Measurements from ENCODE around the gene ICOS.
A peak's percentile ranks its signal among the peaks of the same experiment; 100 is the strongest.

ICOS gene

DNA sequence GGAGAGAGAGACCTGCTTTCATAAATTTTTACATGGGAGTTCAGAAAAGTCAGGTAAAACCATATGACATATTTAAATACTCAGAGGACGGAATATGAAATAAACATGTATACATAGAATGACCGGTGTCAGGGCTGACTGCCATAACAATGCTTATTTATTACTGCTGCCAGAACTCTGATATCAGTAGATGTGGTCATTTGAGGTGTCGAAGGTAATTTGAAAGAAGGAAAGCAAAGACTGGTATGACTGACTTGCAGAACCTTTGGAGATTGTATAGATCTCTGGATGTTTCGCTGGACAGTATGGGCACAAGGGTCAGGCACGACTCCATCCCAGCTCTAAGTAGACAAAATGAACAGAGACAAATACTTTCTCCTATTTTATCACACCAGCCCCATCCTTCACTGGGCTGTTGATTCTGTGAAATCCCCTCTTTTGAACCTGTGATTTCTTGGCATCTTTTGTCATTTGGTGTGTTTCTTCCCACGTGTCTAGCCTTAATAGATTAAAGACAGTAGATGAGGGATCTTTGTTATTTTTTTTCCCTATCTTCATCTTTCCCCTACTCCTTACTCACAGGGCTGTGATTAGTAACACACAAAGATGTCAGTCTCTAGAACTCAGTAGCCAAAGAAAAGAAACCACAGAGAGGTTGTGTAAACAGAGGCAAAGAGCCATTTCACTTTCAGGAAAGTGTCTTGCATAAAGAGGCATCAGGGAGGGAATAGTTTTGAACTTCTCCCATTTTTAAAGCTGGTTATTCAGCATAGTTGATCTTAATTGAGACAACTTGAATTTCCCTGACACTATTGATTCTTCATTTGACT lies 61.6 kb downstream of the ICOS start:
- intact Hi-C loops (cut with DNase I): no loop called here
- DNase-seq: no peak

DNA sequence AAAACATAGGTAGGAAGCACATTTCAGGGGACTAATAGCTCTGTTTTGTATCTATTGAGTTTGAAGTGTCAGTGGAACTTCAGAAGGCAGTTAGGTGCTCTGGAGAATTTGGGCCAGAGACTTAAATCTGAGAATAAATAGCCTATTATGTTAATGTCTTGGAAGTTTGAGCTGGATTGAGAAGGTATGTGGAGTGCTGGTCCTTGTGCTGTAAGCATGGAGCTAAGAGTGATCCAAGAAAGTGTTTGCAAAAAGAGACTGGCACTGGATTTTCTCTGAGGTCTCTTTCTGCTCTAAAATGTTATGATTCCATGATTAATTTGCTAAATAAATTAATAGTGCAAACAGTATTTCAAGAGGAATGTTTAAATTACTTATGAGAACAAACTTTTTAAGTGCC lies 63.3 kb downstream of the ICOS start:
- intact Hi-C loops (cut with DNase I): no loop called here
- DNase-seq: no peak

DNA sequence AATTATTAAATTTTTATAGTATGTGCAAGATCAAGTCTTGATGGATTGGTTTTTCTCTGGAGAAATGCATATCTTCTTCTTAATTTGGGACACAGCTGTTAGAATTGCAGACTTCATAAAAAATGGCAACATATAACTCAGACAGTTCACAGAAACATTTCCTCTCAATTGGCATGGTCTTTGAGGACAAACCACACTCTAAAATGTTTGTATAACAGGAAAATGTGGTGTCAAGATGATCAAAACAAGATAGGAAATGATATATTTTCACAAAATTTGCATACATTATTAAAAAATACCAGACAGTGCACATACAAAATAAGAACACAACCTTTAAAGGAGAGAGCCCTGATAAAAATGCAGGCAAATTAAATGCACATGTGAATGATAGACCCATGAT lies 63.9 kb downstream of the ICOS start:
- intact Hi-C loops (cut with DNase I): no loop called here
- DNase-seq: no peak

DNA sequence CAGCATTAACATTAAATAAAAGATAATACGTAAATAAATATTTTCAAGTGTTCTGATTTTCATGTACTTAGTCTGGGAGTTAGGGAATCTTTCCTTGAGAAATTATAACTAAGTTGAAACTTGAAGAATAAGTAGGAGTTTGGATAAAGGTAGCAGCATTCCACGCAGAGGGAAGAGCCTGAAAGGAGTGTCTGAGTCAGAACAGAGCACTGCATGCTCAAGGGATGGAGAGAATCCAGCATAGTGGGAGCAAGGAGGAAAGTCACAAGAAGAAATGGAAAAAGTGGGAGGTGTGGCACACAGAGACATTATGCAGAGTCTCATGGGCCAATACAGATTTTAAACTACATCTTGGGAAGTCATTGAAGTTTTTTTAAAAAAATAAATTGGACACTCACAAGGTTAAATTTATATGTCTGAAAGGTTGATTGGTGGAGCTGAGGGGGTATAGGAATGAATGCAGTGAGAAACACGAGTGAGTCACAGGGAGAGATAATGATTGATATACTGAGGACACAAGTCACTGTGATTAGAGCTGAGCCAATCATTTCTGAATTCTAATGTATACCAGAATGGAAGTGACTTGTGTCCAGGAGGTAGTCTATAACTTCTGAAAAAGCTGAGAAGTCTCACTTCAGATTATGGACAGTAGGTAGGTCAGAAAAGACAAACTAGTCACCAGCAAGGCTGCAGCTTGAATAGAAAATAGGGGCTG lies 66.9 kb downstream of the ICOS start:
- intact Hi-C loops (cut with DNase I): no loop called here
- DNase-seq: peak in 18 of 42 donors; percentile 1 to 73 (median 24)

DNA sequence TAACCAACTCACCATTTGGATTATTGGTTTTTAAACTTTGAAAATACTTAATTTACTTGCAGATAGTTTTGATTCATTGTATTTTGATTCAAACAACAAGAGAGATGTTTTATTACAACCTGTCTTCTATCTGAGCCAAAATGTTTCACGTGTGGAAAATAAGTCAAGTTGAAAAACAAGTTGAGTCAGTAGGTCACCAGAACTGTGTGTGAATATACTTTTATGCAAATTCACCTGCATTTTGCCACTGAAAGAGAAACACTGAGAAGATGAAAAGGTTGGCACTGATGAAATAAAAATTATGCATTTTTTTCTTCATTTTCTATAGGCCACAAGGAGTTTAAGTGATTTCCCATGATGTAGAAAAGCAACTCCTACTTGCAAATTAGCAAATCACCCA lies 68.3 kb downstream of the ICOS start:
- intact Hi-C loops (cut with DNase I): no loop called here

DNA sequence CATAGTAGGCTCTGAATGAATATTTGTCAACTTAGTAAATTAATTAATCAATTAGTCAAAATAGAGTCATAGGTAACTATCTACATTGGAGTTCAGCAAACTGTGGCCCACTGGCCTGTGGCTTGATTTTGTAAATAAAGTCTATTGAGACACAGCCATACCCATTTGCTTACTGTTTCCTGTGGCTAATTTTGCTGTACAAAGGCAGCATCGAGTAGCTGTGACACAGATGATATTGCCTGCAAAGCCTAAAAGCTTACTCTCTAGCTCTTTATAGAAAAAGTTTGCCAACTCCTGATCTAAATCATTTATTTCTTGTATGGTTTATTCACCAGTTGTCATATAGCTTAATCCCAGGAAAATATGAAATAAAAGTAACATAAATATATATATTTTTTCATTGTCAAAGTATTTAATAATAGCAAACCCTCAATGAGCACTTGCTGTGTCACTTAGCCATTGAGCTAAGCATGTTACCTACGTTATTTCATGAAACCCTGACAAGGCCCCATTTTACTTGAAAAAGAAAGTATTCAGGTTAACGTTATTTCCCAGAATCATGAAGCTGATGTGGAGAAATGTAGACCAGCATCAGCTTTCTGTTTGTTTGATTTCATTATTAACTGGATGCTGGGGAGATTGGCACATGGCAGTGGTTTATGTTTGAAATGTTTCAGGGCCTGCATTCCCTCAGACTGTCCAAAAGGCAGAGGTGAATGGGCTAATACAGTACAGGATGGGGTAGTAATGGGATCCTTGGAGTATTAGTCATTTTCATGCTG lies 69.6 kb downstream of the ICOS start:
- intact Hi-C loops (cut with DNase I): no loop called here
- DNase-seq: no peak

More for the DNA sequence above, 68.3 kb downstream of the ICOS start:
- no peak for DNase-seq

DNA sequence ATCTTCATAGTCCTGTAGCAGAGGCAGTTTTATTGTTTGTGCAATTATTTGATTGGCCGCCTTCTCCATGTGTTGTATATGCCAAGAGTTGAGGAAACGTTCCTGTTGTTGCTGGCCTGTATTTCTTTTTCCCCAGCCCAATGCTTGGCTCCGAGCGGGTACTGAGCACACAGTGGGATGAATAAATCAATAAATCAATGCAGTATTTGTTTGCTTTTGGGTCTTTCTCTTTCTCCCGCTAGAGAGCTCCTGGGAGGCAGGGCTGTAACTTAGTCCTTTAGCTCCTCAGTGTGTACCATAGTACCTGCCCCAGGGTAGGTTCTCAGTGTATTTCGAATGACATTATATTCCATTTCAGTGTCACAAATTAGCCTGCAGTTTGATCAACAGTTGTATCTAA lies 71.8 kb downstream of the ICOS start:
- DNase-seq: no peak
- intact Hi-C loops (cut with DNase I): no loop called here

DNA sequence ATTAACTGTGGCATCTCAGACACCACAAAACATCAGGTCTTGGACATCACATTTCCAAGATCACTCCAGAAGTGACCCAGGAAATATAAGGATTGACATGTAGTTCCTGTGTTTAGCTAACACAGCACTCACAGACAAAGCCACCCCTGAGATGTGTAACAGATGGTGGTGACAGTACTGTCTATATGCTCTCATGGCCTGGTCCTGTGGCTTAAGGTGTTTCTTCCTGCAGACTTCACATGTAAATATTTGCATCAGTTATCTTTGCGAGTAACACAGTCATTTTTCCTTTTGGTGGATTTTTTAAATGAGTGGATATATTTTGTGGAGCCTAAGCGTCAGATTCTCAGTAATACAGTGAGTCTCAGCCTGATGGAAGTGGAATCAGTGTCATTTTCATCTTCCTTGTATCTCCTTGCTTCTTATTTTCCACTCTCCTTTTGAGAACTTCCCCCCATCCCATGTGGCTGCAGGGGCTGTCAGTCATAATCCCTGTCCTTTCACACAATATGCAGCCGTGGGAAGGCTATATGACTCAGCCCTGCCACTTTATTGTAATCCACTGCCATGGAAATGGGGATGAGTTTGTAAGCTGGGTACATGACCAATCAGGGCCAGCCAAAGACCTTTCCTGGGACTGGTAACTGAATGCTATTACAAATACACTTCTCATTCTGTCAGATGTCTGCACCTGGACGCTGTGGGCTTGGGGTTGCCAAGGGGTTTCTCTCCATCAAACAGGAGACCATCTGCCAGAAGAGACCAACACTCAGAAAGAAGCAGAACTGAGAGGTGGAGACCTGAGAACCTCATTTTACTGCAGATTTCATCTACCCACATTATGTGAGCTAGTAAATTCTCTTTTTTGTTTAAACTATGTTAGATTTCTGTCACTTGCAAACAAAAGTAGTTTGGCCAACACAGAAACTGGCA lies 74.3 kb downstream of the ICOS start:
- no peak for DNase-seq
- intact Hi-C loops (cut with DNase I): no loop called here

Data from head of caudate nucleus (tissue), 42 donors.